Glutamatergic neuron (in vitro differentiated cells): ENCODE data around the gene KCNC2. TPM values are rescaled to one million over a fixed set of nuclear protein-coding genes. Genes with fewer than 3 reads are reported as not detected.
A peak's percentile ranks its signal among the peaks of the same experiment; 100 is the strongest.

Experiments used
- DNase-seq: peaks from one replicate; pipeline ENCODE4 v3.0.0; 2022
- H3K27ac Mint-ChIP-seq: one replicate; pipeline ENCODE4 v1.8.0; 2020; ENCODE audit warnings: mild to moderate bottlenecking, mixed read lengths, inconsistent platforms; ENCODE audit not compliant: unreplicated experiment
- H3K27me3 Mint-ChIP-seq: one replicate; pipeline ENCODE4 v1.8.0; 2020; ENCODE audit warnings: mild to moderate bottlenecking, moderate library complexity, mixed read lengths, inconsistent platforms; ENCODE audit not compliant: unreplicated experiment
- H3K36me3 Mint-ChIP-seq: one replicate; pipeline ENCODE4 v1.8.0; 2020; ENCODE audit warnings: mild to moderate bottlenecking, mixed read lengths, inconsistent platforms; ENCODE audit not compliant: unreplicated experiment
- H3K4me1 Mint-ChIP-seq: one replicate; pipeline ENCODE4 v1.8.0; 2020; ENCODE audit warnings: mild to moderate bottlenecking, low read depth, mixed read lengths, inconsistent platforms; ENCODE audit not compliant: unreplicated experiment
- H3K4me3 Mint-ChIP-seq: one replicate; pipeline ENCODE4 v1.8.0; 2020; ENCODE audit warnings: mild to moderate bottlenecking, mixed read lengths, inconsistent platforms; ENCODE audit not compliant: unreplicated experiment
- H3K9me3 Mint-ChIP-seq: one replicate; pipeline ENCODE4 v1.8.0; 2020; ENCODE audit warnings: mild to moderate bottlenecking, moderate library complexity, mixed read lengths, inconsistent platforms; ENCODE audit not compliant: unreplicated experiment
- total RNA-seq: library from RNA; stranded (reverse); fragmentation: NEBNext Ultra II Directional; extraction: Animal tissue kit (Norgen Biotek cat#: 25700); gene quantifications from one replicate; pipeline ENCODE4 v1.2.1, GENCODE V29; 2021; ENCODE audit not compliant: unreplicated experiment
- TF ChIP-seq, protein P1 (sequence below): fragments of 200-600 bp; sonication (generic); IDR thresholded peaks from one replicate; pipeline ENCODE4 v1.5.0; 2021; ENCODE audit not compliant: partially characterized antibody, unreplicated experiment

KCNC2 gene
- total RNA-seq, 1 donor from 2014 or later, result 11.6 TPM

DNA sequence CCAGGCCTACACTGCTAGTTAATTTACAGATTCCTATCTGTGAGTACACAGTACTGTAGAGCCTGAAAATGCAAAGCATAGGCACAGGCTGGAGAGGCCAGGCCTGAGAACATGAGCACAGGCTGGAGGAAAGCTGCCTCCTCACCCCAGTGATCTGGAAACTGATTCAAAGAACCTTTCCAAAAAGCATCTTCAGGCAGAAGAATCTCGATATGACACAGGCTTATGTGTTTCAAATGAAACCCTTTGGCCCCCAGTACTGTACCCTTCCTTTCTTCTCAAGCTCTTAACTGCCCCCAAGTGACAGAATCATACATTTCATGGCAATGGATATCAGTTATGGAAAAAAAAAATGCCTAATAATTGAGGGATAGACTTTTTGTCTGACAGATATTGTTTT, 122.0 kb downstream of the KCNC2 start:
- Mint-ChIP-seq H3K9me3 (peaks cover 3% of the 10 kb centered on the region), H3K27me3 (no peaks in the 10 kb centered on the region), H3K4me3 (no peak overlapping the region), H3K36me3 (no peaks in the 10 kb centered on the region), H3K27ac (peak overlapping the region; percentile 15), H3K4me1 (peaks cover 6% of the 10 kb centered on the region)
- TF ChIP-seq, protein P1, sequence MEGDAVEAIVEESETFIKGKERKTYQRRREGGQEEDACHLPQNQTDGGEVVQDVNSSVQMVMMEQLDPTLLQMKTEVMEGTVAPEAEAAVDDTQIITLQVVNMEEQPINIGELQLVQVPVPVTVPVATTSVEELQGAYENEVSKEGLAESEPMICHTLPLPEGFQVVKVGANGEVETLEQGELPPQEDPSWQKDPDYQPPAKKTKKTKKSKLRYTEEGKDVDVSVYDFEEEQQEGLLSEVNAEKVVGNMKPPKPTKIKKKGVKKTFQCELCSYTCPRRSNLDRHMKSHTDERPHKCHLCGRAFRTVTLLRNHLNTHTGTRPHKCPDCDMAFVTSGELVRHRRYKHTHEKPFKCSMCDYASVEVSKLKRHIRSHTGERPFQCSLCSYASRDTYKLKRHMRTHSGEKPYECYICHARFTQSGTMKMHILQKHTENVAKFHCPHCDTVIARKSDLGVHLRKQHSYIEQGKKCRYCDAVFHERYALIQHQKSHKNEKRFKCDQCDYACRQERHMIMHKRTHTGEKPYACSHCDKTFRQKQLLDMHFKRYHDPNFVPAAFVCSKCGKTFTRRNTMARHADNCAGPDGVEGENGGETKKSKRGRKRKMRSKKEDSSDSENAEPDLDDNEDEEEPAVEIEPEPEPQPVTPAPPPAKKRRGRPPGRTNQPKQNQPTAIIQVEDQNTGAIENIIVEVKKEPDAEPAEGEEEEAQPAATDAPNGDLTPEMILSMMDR, result no peak
- DNase-seq, result peak; percentile 11

GRCh38 chr12:75086091-75087038, 123.3 kb downstream of the KCNC2 start:
- TF ChIP-seq, protein P1, result no peak
- no peak overlapping the region for H3K4me3 Mint-ChIP-seq
- H3K36me3 Mint-ChIP-seq, result no peaks in the 10 kb centered on the region
- DNase-seq, result no peak
- H3K27ac Mint-ChIP-seq, result no peak overlapping the region
- H3K27me3 Mint-ChIP-seq, result no peaks in the 10 kb centered on the region
- peaks cover 3% of the 10 kb centered on the region for H3K9me3 Mint-ChIP-seq
- peaks cover 6% of the 10 kb centered on the region for H3K4me1 Mint-ChIP-seq

DNA sequence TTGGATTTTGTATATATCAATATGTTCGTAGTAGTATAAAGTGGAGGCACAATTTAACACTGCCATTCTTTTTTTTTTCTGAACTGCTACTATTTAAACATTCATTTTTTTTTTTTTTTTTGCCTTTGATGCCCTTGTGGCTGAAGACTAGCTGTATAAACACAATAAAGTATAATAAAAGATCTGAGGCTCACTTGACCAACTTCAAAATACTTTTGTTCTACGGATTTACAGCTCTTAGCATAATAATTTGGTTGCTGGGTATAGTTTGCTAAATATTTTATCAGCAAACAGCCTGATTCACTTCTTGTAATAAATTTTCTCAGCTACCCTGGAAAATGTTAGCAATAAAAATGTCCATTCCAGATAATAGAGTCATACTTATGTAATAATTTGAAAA, 128.3 kb downstream of the KCNC2 start:
- H3K9me3 Mint-ChIP-seq, result no peaks in the 10 kb centered on the region
- TF ChIP-seq, protein P1, result no peak
- H3K4me3 Mint-ChIP-seq, result no peak overlapping the region
- peaks cover 3% of the 10 kb centered on the region for H3K4me1 Mint-ChIP-seq
- no peak for DNase-seq
- no peaks in the 10 kb centered on the region for H3K27me3 Mint-ChIP-seq
- H3K27ac Mint-ChIP-seq, result no peak overlapping the region
- no peaks in the 10 kb centered on the region for H3K36me3 Mint-ChIP-seq

DNA sequence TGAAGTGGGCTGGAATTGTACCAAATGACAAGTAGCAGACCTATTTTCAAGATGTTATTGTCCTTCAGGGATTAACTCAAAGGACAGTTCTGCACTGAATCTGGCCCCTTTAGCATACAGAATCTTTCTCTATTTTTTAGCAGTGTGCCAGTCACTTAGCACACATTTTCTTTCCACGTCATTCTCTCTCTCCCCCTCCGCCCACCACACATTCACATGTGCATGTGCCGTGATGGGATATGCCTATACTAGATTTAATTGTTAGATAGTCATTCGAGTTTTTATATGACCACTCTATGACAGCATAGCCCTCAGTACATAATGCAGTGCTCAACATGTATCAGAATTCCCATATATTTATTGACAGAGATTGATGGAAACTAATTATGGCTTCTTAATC, 129.1 kb downstream of the KCNC2 start:
- Mint-ChIP-seq H3K36me3 (no peaks in the 10 kb centered on the region), H3K4me3 (no peak overlapping the region), H3K9me3 (peaks cover 1% of the 10 kb centered on the region), H3K4me1 (peaks cover 3% of the 10 kb centered on the region), H3K27ac (no peak overlapping the region), H3K27me3 (no peaks in the 10 kb centered on the region)
- TF ChIP-seq, protein P1, result no peak
- no peak for DNase-seq

DNA sequence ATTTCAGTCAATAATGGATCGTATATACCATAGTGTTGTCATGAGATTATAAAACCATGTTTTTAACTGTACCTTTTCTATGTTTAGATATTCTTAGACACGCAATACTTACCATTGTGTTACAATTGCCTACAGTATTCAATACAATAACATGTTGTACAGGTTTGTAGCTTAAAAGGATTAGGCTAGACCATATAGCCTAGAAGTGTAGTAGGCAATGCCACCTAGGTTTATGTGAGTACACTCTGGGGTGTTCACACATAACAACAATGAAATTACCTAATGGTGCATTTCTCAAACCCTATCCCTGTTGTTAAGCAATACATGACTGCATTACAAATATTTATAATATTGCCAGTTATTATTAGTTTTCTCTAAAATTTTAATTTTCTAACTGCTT, 144.2 kb downstream of the KCNC2 start:
- Mint-ChIP-seq H3K27ac (no peak overlapping the region), H3K4me3 (no peak overlapping the region), H3K36me3 (no peaks in the 10 kb centered on the region), H3K27me3 (no peaks in the 10 kb centered on the region), H3K4me1 (peaks cover 8% of the 10 kb centered on the region), H3K9me3 (no peaks in the 10 kb centered on the region)
- TF ChIP-seq, protein P1, result no peak
- DNase-seq, result no peak
